ENCODE measurements around the gene MYO3B.

MYO3B gene

DNA sequence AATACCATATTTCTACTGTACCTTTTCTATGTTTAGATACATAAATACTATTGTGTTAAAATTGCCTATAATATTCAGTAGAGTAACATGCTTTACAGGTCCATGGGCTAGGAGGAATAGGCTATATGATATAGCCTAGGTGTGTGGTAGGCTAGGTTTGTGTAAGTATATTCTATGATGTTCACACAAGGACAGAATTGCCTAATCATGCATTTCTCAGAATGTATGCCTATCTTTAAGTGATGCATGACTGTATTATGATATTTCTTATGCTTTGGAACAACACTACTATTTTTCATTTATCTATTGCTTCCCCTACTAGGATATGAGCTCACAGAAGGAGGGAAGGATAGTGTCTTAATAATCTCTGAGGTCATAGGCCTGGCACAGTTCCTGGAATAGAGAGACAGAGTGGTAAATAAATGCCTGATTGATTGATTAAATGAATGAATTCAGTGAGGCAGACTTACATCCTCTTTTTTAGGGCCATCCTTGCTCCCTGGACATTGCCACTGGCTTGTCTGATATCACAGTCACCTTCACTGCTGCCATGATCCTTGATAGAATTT is 121.0 kb downstream of the MYO3B start:
- H3K4me3 ChIP-seq (ENCODE audit: low read depth, low read length), result no peak overlapping the region
- DNase-seq (ENCODE audit: low read depth), result no peak
- TF ChIP-seq, protein P1, sequence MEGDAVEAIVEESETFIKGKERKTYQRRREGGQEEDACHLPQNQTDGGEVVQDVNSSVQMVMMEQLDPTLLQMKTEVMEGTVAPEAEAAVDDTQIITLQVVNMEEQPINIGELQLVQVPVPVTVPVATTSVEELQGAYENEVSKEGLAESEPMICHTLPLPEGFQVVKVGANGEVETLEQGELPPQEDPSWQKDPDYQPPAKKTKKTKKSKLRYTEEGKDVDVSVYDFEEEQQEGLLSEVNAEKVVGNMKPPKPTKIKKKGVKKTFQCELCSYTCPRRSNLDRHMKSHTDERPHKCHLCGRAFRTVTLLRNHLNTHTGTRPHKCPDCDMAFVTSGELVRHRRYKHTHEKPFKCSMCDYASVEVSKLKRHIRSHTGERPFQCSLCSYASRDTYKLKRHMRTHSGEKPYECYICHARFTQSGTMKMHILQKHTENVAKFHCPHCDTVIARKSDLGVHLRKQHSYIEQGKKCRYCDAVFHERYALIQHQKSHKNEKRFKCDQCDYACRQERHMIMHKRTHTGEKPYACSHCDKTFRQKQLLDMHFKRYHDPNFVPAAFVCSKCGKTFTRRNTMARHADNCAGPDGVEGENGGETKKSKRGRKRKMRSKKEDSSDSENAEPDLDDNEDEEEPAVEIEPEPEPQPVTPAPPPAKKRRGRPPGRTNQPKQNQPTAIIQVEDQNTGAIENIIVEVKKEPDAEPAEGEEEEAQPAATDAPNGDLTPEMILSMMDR (conservative IDR thresholded peaks at IDR 0.05; ENCODE audit: low read depth, low read length), result no peak

DNA sequence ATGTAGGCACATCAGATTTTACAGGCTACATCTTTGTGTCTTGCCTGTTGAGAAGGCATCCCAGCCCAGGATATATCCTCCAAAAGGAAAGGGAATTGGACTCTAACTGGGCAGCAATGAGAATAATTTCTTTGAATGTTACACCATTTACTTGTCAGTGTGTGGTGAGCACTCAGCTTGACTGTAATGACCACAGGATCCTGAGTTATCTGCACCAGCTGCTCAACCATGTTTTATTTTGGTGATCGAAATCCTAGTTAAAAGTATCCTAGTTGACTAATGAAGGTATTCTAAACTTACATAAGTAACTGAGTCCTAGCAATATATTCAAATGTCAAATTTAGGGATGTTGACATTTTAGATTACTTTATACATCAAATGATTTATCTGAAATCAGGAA is 123.0 kb downstream of the MYO3B start:
- no peak for DNase-seq (ENCODE audit: low read depth)
- no peak overlapping the region for H3K4me3 ChIP-seq (ENCODE audit: low read depth, low read length)
- TF ChIP-seq, protein P1 (conservative IDR thresholded peaks at IDR 0.05; ENCODE audit: low read depth, low read length), result no peak

DNA sequence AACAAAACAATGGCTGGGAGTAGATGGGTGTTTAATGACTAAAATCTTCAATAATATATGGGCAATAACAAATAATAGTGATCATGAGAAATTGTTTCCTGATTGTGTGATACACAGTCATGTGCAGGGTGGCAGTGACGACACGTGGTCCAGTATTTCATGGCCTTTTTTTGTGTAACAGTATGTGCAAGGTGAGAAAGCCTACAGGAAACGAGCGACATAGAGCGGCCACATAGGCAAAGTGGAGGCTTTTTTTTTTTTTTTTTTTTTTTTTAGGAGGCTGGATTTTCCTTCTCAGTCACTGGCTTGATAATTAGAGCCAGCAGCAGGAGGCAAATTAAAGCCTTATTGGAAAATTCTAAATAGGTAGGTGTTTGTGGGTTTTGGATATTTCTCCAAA is 123.7 kb downstream of the MYO3B start:
- no peak for DNase-seq (ENCODE audit: low read depth)
- no peak overlapping the region for H3K4me3 ChIP-seq (ENCODE audit: low read depth, low read length)
- TF ChIP-seq, protein P1 (conservative IDR thresholded peaks at IDR 0.05; ENCODE audit: low read depth, low read length), result no peak

GRCh38 chr2:170305711-170306110 is 127.8 kb downstream of the MYO3B start:
- TF ChIP-seq, protein P1 (conservative IDR thresholded peaks at IDR 0.05; ENCODE audit: low read depth, low read length), result no peak
- no peak overlapping the region for H3K4me3 ChIP-seq (ENCODE audit: low read depth, low read length)
- no peak for DNase-seq (ENCODE audit: low read depth)

DNA sequence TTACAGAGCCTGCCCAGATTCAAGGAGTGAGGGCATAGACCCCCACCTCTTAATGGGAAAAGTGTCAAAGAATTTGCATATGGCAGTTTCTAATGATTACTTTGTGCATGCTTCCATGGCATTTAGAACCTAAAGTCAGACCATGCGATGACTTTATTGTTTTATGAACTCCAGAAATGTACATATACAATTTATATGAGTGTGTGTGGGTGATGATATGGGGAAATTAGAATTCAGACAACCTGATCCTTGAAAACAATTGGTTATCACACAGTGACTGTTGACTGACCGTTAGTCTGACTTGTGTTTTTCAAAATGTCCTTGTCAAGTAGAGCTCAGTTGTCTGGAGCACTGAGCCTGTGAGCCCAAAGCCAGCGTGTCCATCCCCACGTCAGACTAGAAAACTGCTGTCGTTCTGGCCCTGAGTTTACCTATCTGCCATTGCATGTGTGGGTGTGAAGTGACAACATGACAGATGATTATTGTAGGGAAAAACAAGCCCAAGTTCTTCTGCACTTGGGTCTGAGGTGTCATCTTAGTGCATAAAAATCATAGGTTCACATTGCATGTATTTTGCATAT is 128.4 kb downstream of the MYO3B start:
- DNase-seq (ENCODE audit: low read depth), result no peak
- TF ChIP-seq, protein P1 (conservative IDR thresholded peaks at IDR 0.05; ENCODE audit: low read depth, low read length), result no peak
- H3K4me3 ChIP-seq (ENCODE audit: low read depth, low read length), result no peak overlapping the region

- H3K4me3 ChIP-seq (ENCODE audit: low read depth, low read length), result no peak overlapping the region
- TF ChIP-seq, protein P1 (conservative IDR thresholded peaks at IDR 0.05; ENCODE audit: low read depth, low read length), result no peak
- DNase-seq (ENCODE audit: low read depth), result no peak
These were observed 129.1 kb downstream of the MYO3B start for GRCh38 chr2:170307052-170307451.
